ENCODE data around the gene IRS1.
"Not testable (repeated sequence)": the region's sequence is repeated elsewhere in the genome, so short reads cannot be mapped to it uniquely, and the experiment has no call there.

The IRS1 gene

DNA sequence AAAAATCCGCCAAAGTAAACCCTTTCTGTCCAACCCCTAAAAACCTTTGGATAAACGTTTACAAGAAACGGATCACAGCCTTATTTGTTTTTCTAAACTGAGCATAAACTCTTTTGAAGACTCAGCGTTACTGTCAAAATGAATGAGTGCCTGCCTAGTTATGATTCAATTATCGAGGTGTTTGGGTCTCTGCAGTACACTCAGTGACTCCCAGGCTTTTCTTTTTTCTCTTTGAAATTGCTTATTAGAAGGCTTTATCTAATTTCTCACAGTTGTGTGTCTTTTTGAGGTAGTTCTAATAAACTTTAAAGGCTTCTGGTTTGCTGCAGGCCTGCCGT lies 36.9 kb upstream of the IRS1 start:
- intact Hi-C loops (cut with DNase I; ENCODE audit: low total_unique reads): loop anchor here (10.0 kb wide), 1 partner anchor 148 kb away; no protein-coding TSS in a partner anchor
- no peak for DNase-seq

DNA sequence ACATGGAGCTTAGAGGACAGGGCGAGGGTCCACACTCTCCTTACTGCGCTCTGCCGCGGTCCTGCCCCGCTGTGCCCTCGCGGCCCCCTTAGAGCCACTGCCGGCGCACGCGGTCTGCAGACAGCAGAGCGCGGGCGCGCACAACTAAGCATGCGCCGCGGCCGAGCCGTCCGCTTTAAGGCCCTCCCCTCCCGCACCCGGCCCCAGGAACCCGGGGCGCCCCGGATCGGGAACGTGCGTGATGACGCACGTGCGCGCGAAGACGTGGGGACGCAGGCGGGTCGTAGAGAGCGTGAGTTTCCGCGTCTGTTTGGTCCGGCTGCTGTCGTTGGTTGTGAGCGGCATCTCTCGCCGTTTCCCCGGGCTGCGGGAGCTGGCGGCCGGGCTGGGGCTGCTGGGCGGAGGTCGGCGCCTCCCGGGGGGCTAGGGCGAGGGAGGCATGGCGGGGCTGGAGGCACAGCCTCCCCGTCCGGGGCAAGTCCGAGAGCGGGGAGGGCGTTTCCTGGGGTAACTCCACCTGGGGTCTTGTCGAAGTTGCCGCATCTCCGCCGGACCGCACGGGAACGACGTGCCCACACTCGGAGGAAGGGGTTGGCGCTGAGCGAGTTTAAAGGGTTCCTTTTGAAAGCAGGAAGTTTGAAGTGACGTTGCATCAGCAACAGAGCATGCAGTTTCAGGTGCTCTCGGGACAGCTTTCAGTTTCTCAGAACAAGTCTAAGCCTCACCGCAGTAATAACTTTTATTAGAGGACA lies 36.4 kb upstream of the IRS1 start, which contains the start of gene RHBDD1:
RHBDD1 (plus strand) TSS at position 259 of the 752 bp plus-strand sequence. CDS start 28,640 bp downstream, outside the sequence.
- TF ChIP-seq, protein P1, sequence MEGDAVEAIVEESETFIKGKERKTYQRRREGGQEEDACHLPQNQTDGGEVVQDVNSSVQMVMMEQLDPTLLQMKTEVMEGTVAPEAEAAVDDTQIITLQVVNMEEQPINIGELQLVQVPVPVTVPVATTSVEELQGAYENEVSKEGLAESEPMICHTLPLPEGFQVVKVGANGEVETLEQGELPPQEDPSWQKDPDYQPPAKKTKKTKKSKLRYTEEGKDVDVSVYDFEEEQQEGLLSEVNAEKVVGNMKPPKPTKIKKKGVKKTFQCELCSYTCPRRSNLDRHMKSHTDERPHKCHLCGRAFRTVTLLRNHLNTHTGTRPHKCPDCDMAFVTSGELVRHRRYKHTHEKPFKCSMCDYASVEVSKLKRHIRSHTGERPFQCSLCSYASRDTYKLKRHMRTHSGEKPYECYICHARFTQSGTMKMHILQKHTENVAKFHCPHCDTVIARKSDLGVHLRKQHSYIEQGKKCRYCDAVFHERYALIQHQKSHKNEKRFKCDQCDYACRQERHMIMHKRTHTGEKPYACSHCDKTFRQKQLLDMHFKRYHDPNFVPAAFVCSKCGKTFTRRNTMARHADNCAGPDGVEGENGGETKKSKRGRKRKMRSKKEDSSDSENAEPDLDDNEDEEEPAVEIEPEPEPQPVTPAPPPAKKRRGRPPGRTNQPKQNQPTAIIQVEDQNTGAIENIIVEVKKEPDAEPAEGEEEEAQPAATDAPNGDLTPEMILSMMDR (IDR thresholded peaks at IDR 0.05): no peak
- Histone ChIP-seq H3K9me3 (no peaks in the 10 kb centered on the region), H3K27me3 (no peaks in the 10 kb centered on the region), H3K36me3 (no peaks in the 10 kb centered on the region), H3K27ac (peak within 1 kb of the TSS; percentile 89 to 97), H3K4me3 (peak within 1 kb of the TSS; percentile 64 to 87), H3K4me1 (peaks cover 0 to 24% (median 13%) of the 10 kb centered on the region in 4 donors)
- DNase-seq: peak; percentile 90 to 96
- intact Hi-C loops (cut with DNase I; ENCODE audit: low total_unique reads): loop anchor here (10.0 kb wide), 1 partner anchor 149 kb away; no protein-coding TSS in a partner anchor

More for the DNA sequence above, 36.9 kb upstream of the IRS1 start:
- TF ChIP-seq, protein P1 (IDR thresholded peaks at IDR 0.05): no peak
- peaks cover 0 to 24% (median 13%) of the 10 kb centered on the region in 4 donors for H3K4me1 ChIP-seq
- H3K27ac ChIP-seq: peak overlapping the region; percentile 89 to 97
- peak overlapping the region; percentile 64 to 87 for H3K4me3 ChIP-seq
- H3K9me3 ChIP-seq: no peaks in the 10 kb centered on the region
- H3K27me3 ChIP-seq: no peaks in the 10 kb centered on the region
- no peaks in the 10 kb centered on the region for H3K36me3 ChIP-seq

DNA sequence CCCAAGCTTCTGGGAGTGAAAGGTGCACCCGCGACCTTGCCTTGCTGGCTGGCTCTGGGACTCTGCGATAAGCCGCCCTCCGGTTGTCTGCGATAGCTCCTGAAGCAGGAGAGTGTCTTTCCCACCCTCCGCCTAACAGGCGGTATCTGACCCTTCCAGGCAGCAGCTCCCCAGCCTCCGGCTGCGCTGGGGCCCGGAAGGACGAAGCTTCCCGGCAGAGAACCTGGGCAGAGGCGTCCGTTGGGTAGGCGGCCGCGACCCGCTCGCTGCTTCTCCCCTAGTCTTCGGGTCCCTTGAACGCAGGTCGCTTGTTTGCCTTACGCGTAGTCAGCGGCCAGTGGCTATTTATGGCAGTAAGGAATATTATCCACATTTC lies 35.8 kb upstream of the IRS1 start:
- intact Hi-C loops (cut with DNase I; ENCODE audit: low total_unique reads): loop anchor here (10.0 kb wide), 1 partner anchor 149 kb away; no protein-coding TSS in a partner anchor
- Histone ChIP-seq H3K4me1 (peaks cover 0 to 24% (median 13%) of the 10 kb centered on the region in 4 donors), H3K9me3 (no peaks in the 10 kb centered on the region), H3K27ac (peak overlapping the region; percentile 89 to 97), H3K4me3 (peak overlapping the region; percentile 64 to 87), H3K27me3 (no peaks in the 10 kb centered on the region), H3K36me3 (no peaks in the 10 kb centered on the region)
- DNase-seq: no peak
- TF ChIP-seq, protein P1 (IDR thresholded peaks at IDR 0.05): no peak

DNA sequence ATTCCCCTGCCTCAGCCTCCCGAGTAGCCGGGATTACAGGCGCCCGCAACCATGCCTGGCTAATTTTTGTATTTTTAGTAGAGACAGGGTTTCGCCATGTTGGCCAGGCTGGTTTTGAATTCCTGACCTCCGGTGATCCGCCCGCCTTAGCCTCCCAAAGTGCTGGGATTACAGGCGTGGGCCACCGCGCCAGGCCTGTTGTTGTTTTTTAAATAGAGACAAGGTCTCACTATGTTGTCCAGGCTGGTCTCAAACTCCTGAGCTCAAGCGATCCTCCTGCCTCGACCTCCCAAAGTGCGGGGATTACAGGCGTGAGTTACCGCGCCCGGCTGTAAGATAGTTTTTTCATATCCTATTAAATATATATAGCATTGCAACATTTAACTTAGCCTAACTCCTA lies 35.3 kb upstream of the IRS1 start:
- not testable (repeated sequence) for H3K36me3 ChIP-seq, H3K27me3 ChIP-seq, H3K27ac ChIP-seq, H3K9me3 ChIP-seq
- intact Hi-C loops (cut with DNase I; ENCODE audit: low total_unique reads): loop anchor here (10.0 kb wide), 1 partner anchor 150 kb away; no protein-coding TSS in a partner anchor
- H3K4me1 ChIP-seq: peaks cover 0 to 24% (median 13%) of the 10 kb centered on the region in 4 donors
- peak overlapping the region; percentile 64 to 87 for H3K4me3 ChIP-seq
- DNase-seq: peak in 1 of 2 donors; percentile 21

DNA sequence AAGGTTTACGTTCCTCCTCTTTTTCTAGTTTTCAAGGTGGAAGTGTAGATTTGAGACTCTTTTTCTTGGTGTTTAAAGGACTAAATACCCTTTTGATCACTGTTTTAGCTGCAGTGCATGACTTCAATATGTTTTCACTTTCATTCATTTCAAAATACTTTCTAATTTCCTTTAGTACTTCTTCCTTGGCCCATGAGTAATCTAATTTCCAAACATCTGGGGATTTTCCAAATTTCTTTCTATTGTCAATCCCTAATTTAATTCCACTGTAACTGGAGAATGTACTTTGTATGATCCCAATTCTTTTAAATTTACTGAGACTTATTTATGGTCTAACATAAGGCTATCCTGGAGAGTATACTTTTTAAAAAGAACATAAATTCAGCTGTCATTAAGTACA lies 32.4 kb upstream of the IRS1 start:
- no peaks in the 10 kb centered on the region for H3K9me3 ChIP-seq
- DNase-seq: no peak
- H3K36me3 ChIP-seq: no peaks in the 10 kb centered on the region
- no peak overlapping the region for H3K4me3 ChIP-seq
- H3K27me3 ChIP-seq: no peaks in the 10 kb centered on the region
- TF ChIP-seq, protein P1 (IDR thresholded peaks at IDR 0.05): no peak
- H3K4me1 ChIP-seq: peaks cover 0 to 15% (median 7%) of the 10 kb centered on the region in 4 donors
- H3K27ac ChIP-seq: no peak overlapping the region
- intact Hi-C loops (cut with DNase I; ENCODE audit: low total_unique reads): loop anchor here (10.0 kb wide), 1 partner anchor 153 kb away; no protein-coding TSS in a partner anchor

DNA sequence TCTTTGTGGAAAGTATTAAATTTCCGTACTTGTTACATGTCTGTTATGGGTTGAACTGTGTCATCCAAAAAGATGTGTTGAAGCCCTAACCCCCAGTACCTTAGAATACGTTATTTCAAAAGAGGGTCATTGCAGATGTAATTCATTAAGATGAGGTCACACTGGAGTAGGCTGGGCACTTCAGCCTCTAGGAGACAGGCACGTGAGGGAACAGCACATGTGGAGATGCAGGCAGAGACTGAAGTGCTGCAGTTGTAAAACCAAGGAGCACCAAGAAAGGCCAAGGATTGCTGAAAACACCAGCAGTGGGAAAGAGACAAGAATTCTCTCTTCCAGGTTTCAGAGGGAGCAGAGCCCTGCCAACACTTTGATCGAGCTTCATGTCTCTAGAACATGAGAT lies 31.6 kb upstream of the IRS1 start:
- Histone ChIP-seq H3K27ac (no peak overlapping the region), H3K9me3 (no peaks in the 10 kb centered on the region), H3K36me3 (no peaks in the 10 kb centered on the region), H3K4me3 (no peak overlapping the region), H3K27me3 (no peaks in the 10 kb centered on the region), H3K4me1 (peaks cover 0 to 9% (median 2%) of the 10 kb centered on the region in 4 donors)
- no peak for DNase-seq
- intact Hi-C loops (cut with DNase I; ENCODE audit: low total_unique reads): loop anchor here (10.0 kb wide), 1 partner anchor 154 kb away; no protein-coding TSS in a partner anchor
- TF ChIP-seq, protein P1 (IDR thresholded peaks at IDR 0.05): no peak

Data from tibial artery (tissue), 4 donors.